Loucy (cell line): ENCODE results near the gene RBKS.

Experiments
- H2AFZ ChIP-seq: fragments of 200-600 bp; sonication (generic); 2 replicates; pipeline ENCODE4 v1.6.0; 2016; ENCODE audit warnings: antibody characterized with exemption, mild to moderate bottlenecking, low read length, moderate library complexity
- H3F3A ChIP-seq: fragments of 200-600 bp; 2 replicates; pipeline ENCODE4 v1.6.0; 2016; ENCODE audit warnings: antibody characterized with exemption, low read depth, mild to moderate bottlenecking
- H3K27me3 ChIP-seq: fragments of 200-600 bp; sonication (generic); 2 replicates; pipeline ENCODE4 v1.6.1; 2014; ENCODE audit warnings: low read length, mild to moderate bottlenecking; ENCODE audit not compliant: insufficient read depth, poor library complexity, severe bottlenecking
- H3K36me3 ChIP-seq: fragments of 200-600 bp; sonication (generic); 2 replicates; pipeline ENCODE4 v1.6.1; 2016; ENCODE audit warnings: low read length; ENCODE audit not compliant: insufficient read depth
- H3K4me1 ChIP-seq: fragments of 200-600 bp; sonication (generic); 2 replicates; pipeline ENCODE4 v1.5.1; 2014; ENCODE audit warnings: low read length, mild to moderate bottlenecking; ENCODE audit not compliant: insufficient read depth, poor library complexity, severe bottlenecking
- H3K4me2 ChIP-seq: fragments of 200-600 bp; sonication (generic); 2 replicates; pipeline ENCODE4 v1.6.0; 2014; ENCODE audit warnings: antibody characterized with exemption, low read length, low read depth, mild to moderate bottlenecking; ENCODE audit not compliant: poor library complexity, severe bottlenecking
- H3K4me3 ChIP-seq: fragments of 200-600 bp; sonication (generic); 2 replicates; pipeline ENCODE4 v1.5.1; 2014; ENCODE audit warnings: low read length, mild to moderate bottlenecking, mixed read lengths; ENCODE audit not compliant: poor library complexity, severe bottlenecking
- H3K79me2 ChIP-seq: fragments of 200-600 bp; sonication (generic); 2 replicates; pipeline ENCODE4 v1.6.1; 2014; ENCODE audit warnings: low read length; ENCODE audit not compliant: insufficient read depth
- H3K9ac ChIP-seq: fragments of 200-600 bp; sonication (generic); 2 replicates; pipeline ENCODE4 v1.6.0; 2014; ENCODE audit warnings: mild to moderate bottlenecking, low read depth, low read length, moderate library complexity; ENCODE audit not compliant: poor library complexity, severe bottlenecking
- H3K9me2 ChIP-seq: fragments of 200-600 bp; sonication (generic); replicated peaks from 2 replicates; pipeline ENCODE4 v1.6.1; 2016; ENCODE audit warnings: low read depth, low read length, mixed read lengths
- H3K9me3 ChIP-seq: fragments of 200-600 bp; sonication (generic); 2 replicates; pipeline ENCODE4 v1.6.1; 2014; ENCODE audit warnings: mild to moderate bottlenecking, antibody characterized with exemption, low read length, low read depth; ENCODE audit not compliant: insufficient read depth
- H4K20me1 ChIP-seq: fragments of 200-600 bp; sonication (generic); 2 replicates; pipeline ENCODE4 v1.6.0; 2014; ENCODE audit warnings: antibody characterized with exemption, low read length, mild to moderate bottlenecking; ENCODE audit not compliant: insufficient read depth, poor library complexity, severe bottlenecking
- CTCF ChIP-seq: fragments of 200-600 bp; sonication (generic); conservative IDR thresholded peaks from 2 replicates; pipeline ENCODE4 v1.5.1; 2014; ENCODE audit warnings: mild to moderate bottlenecking, antibody characterized with exemption, low read length
- EZH2phosphoT487 ChIP-seq: fragments of 200-600 bp; IDR thresholded peaks from 2 replicates; pipeline ENCODE4 v1.6.1; 2018; ENCODE audit warnings: antibody characterized with exemption, mild to moderate bottlenecking, moderate library complexity, borderline replicate concordance

RBKS gene

GRCh38 chr2:27920148-27920885 is 30.1 kb upstream of the RBKS start:
- Histone ChIP-seq H2AFZ (no peak overlapping the region), H3F3A (no peaks in the 10 kb centered on the region), H3K4me1 (peaks cover 19% of the 10 kb centered on the region), H3K9me2 (no peaks in the 10 kb centered on the region), H3K4me2 (peak overlapping the region; percentile 1), H4K20me1 (no peaks in the 10 kb centered on the region), H3K4me3 (no peak overlapping the region), H3K27me3 (no peaks in the 10 kb centered on the region), H3K9me3 (no peaks in the 10 kb centered on the region), H3K79me2 (0 out of 2 replicates have a peak, but pooled peaks cover 4% of the 10 kb centered on the region), H3K36me3 (no peaks in the 10 kb centered on the region), H3K9ac (no peak overlapping the region)
- TF ChIP-seq CTCF (no peak), EZH2phosphoT487 (no peak)

- no peak overlapping the region for H3K4me3 ChIP-seq
- no peaks in the 10 kb centered on the region for H4K20me1 ChIP-seq
- H3K9me2 ChIP-seq, result no peaks in the 10 kb centered on the region
- no peaks in the 10 kb centered on the region for H3K9me3 ChIP-seq
- no peaks in the 10 kb centered on the region for H3K27me3 ChIP-seq
- H3K9ac ChIP-seq, result no peak overlapping the region
- H3F3A ChIP-seq, result no peaks in the 10 kb centered on the region
- H3K4me2 ChIP-seq, result no peak overlapping the region
- peaks cover 30% of the 10 kb centered on the region for H3K4me1 ChIP-seq
- H3K79me2 ChIP-seq, result 0 out of 2 replicates have a peak, but pooled peaks cover 4% of the 10 kb centered on the region
- H3K36me3 ChIP-seq, result no peaks in the 10 kb centered on the region
- no peak overlapping the region for H2AFZ ChIP-seq
- TF ChIP-seq EZH2phosphoT487 (no peak), CTCF (no peak)
Observed at GRCh38 chr2:27916293-27916995, 26.3 kb upstream of the RBKS start.

- TF ChIP-seq CTCF (no peak), EZH2phosphoT487 (no peak)
- no peaks in the 10 kb centered on the region for H3K27me3 ChIP-seq
- no peak overlapping the region for H3K9ac ChIP-seq
- H3K4me2 ChIP-seq, result no peak overlapping the region
- H2AFZ ChIP-seq, result no peak overlapping the region
- no peaks in the 10 kb centered on the region for H3K36me3 ChIP-seq
- H4K20me1 ChIP-seq, result no peaks in the 10 kb centered on the region
- no peaks in the 10 kb centered on the region for H3K9me3 ChIP-seq
- no peak overlapping the region for H3K4me3 ChIP-seq
- H3K9me2 ChIP-seq, result no peaks in the 10 kb centered on the region
- H3K79me2 ChIP-seq, result 0 out of 2 replicates have a peak, but pooled peaks cover 4% of the 10 kb centered on the region
- H3F3A ChIP-seq, result no peaks in the 10 kb centered on the region
- peaks cover 30% of the 10 kb centered on the region for H3K4me1 ChIP-seq
Observed at GRCh38 chr2:27915874-27916273, 25.7 kb upstream of the RBKS start.
